PC-9 (cell line): ENCODE results near the gene EID1.

Experiments
- EZH2 ChIP-seq: fragments of 200-600 bp; sonication (generic); IDR thresholded peaks from 2 replicates; pipeline ENCODE4 v1.8.0; 2017; ENCODE audit warnings: antibody characterized with exemption, low read depth
- TF ChIP-seq, protein P1 (sequence below): fragments of 200-600 bp; sonication (generic); conservative IDR thresholded peaks from 2 replicates; pipeline ENCODE4 v1.6.1; 2017; ENCODE audit warnings: mixed run types, antibody characterized with exemption, mild to moderate bottlenecking, moderate library complexity

DNA sequence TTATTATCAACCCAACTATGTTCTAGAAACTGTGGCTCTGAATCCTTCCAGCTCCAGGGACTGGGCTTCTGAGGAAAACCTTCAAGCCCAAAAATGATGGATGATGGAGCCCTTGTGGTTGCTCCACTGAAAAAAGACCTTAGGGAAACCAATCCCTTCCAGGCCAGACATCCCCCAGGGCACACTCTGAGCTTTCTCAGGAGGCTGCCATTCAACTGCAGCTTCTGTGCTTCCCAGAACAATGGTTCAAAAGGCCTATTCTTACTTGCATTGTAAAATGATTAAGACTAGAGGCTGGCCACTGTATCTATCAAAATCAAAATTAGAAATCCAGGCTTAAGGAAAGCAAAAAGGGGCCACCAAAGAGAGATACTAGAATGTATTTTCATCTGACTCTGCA lies 27.3 kb downstream of the EID1 start:
- TF ChIP-seq, protein P1, sequence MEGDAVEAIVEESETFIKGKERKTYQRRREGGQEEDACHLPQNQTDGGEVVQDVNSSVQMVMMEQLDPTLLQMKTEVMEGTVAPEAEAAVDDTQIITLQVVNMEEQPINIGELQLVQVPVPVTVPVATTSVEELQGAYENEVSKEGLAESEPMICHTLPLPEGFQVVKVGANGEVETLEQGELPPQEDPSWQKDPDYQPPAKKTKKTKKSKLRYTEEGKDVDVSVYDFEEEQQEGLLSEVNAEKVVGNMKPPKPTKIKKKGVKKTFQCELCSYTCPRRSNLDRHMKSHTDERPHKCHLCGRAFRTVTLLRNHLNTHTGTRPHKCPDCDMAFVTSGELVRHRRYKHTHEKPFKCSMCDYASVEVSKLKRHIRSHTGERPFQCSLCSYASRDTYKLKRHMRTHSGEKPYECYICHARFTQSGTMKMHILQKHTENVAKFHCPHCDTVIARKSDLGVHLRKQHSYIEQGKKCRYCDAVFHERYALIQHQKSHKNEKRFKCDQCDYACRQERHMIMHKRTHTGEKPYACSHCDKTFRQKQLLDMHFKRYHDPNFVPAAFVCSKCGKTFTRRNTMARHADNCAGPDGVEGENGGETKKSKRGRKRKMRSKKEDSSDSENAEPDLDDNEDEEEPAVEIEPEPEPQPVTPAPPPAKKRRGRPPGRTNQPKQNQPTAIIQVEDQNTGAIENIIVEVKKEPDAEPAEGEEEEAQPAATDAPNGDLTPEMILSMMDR = no peak
- TF ChIP-seq EZH2 = no peak
